ENCODE data around the gene DCTPP1. TPM values are rescaled to one million over a fixed set of nuclear protein-coding genes. Genes with fewer than 3 reads are reported as not detected.

DCTPP1 gene
- total RNA-seq, 4 donors from 2014 or later = 11.8 to 32.6 (median 17.8) TPM

- Histone ChIP-seq H3K27ac (peak overlapping the region in 2 of 4 donors; percentile 38 to 44), H3K4me1 (peaks cover 14 to 29% of the 10 kb centered on the region in 2 donors), H3K9me3 (no peaks in the 10 kb centered on the region), H3K4me3 (no peak overlapping the region), H3K36me3 (no peaks in the 10 kb centered on the region), H3K27me3 (no peaks in the 10 kb centered on the region)
- ATAC-seq (no peak), DNase-seq (no peak)
- in situ Hi-C loops (cut with MboI; ENCODE audit: low sequenced_read_pairs in 4 of 4) = no loop called here
- intact Hi-C loops (cut with DNase I; ENCODE audit: low total_unique reads) = no loop called here
- TF ChIP-seq, protein P1, sequence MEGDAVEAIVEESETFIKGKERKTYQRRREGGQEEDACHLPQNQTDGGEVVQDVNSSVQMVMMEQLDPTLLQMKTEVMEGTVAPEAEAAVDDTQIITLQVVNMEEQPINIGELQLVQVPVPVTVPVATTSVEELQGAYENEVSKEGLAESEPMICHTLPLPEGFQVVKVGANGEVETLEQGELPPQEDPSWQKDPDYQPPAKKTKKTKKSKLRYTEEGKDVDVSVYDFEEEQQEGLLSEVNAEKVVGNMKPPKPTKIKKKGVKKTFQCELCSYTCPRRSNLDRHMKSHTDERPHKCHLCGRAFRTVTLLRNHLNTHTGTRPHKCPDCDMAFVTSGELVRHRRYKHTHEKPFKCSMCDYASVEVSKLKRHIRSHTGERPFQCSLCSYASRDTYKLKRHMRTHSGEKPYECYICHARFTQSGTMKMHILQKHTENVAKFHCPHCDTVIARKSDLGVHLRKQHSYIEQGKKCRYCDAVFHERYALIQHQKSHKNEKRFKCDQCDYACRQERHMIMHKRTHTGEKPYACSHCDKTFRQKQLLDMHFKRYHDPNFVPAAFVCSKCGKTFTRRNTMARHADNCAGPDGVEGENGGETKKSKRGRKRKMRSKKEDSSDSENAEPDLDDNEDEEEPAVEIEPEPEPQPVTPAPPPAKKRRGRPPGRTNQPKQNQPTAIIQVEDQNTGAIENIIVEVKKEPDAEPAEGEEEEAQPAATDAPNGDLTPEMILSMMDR (IDR thresholded peaks at IDR 0.05 in 4 of 5, conservative IDR thresholded peaks at IDR 0.05 in 1 of 5) = no peak
- TF ChIP-seq POLR2A (IDR thresholded peaks at IDR 0.05) = no peak
Measured at GRCh38 chr16:30380803-30381208, 49.0 kb downstream of the DCTPP1 start.

DNA sequence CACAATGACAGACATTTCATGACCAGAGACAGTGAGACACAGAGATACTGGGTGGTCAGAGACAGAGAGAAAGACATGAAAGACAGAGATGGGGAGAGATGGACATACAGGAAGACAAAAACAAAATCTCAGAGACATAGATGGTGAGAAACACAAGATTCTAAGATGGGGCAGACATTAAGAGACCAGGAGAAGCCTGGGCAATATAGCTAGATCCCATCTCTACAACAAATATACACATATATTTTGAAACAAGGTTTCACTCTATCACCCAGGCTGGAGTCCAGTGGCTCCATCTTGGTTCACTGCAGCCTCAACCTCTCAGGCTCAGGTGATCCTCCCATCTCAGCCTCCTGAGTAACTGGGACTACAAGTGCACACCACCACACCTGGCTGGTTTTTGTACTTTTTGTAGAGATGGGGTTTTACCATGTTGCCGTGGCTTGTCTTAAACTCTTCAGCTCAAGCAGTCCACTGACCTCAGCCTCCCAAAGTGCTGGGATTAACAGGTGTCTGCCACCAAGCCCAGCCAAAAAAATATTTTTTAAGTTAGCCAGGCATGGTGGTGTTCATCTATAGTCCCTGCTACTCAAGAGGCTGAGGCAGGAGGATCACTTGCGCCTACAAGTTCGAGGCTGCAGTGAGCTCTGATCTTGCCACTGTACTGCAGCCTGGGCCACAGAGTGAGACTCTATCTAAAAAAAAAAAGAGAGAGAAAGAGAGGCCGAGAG, 49.6 kb downstream of the DCTPP1 start:
- Histone ChIP-seq H3K4me1 (peaks cover 14 to 35% of the 10 kb centered on the region in 2 donors), H3K9me3 (no peaks in the 10 kb centered on the region), H3K27ac (peak overlapping the region in 2 of 4 donors; percentile 38 to 44), H3K36me3 (no peaks in the 10 kb centered on the region), H3K4me3 (no peak overlapping the region), H3K27me3 (no peaks in the 10 kb centered on the region)
- DNase-seq (no peak), ATAC-seq (no peak)
- intact Hi-C loops (cut with DNase I; ENCODE audit: low total_unique reads) (no loop called here), in situ Hi-C loops (cut with MboI; ENCODE audit: low sequenced_read_pairs in 4 of 4) (no loop called here)
- TF ChIP-seq, protein P1 (IDR thresholded peaks at IDR 0.05 in 4 of 5, conservative IDR thresholded peaks at IDR 0.05 in 1 of 5) = no peak
- TF ChIP-seq POLR2A (IDR thresholded peaks at IDR 0.05) = no peak

- Histone ChIP-seq H3K27me3 (no peaks in the 10 kb centered on the region), H3K4me1 (peaks cover 14 to 45% of the 10 kb centered on the region in 2 donors), H3K4me3 (peak overlapping the region; percentile 65 to 93 (median 70)), H3K27ac (peak overlapping the region; percentile 95 to 100 (median 98)), H3K36me3 (no peaks in the 10 kb centered on the region), H3K9me3 (no peaks in the 10 kb centered on the region)
- in situ Hi-C loops (cut with MboI; ENCODE audit: low sequenced_read_pairs in 4 of 4) (no loop called here), intact Hi-C loops (cut with DNase I; ENCODE audit: low total_unique reads) (loop anchor here (2.0 to 10.0 kb wide), 3 partner anchors 28 to 284 kb away; partner anchors contain the start of genes TBX6, YPEL3 and ZNF771)
- TF ChIP-seq POLR2A (IDR thresholded peaks at IDR 0.05) = no peak
- TF ChIP-seq, protein P1 (IDR thresholded peaks at IDR 0.05 in 4 of 5, conservative IDR thresholded peaks at IDR 0.05 in 1 of 5) = no peak
- DNase-seq = no peak
- ATAC-seq = no peak
Measured at GRCh38 chr16:30379158-30379783, 50.6 kb downstream of the DCTPP1 start.

- Histone ChIP-seq H3K9me3 (no peaks in the 10 kb centered on the region), H3K27me3 (no peaks in the 10 kb centered on the region), H3K4me1 (peaks cover 14 to 47% of the 10 kb centered on the region in 2 donors), H3K4me3 (peak overlapping the region; percentile 65 to 93 (median 80)), H3K27ac (peak overlapping the region; percentile 95 to 100 (median 98)), H3K36me3 (no peaks in the 10 kb centered on the region)
- TF ChIP-seq, protein P1 (IDR thresholded peaks at IDR 0.05 in 4 of 5, conservative IDR thresholded peaks at IDR 0.05 in 1 of 5) = peak in 1 of 5 experiments; percentile 11
- peak in 1 of 2 donors; percentile 3 for TF ChIP-seq POLR2A (IDR thresholded peaks at IDR 0.05)
- ATAC-seq (peak; percentile 78 to 86), DNase-seq (peak; percentile 97 to 99)
- intact Hi-C loops (cut with DNase I; ENCODE audit: low total_unique reads) (loop anchor here (1.0 to 10.0 kb wide), 4 partner anchors 17 to 284 kb away; partner anchors contain the start of genes TBX6, YPEL3, ZNF48 and ZNF771), in situ Hi-C loops (cut with MboI; ENCODE audit: low sequenced_read_pairs in 4 of 4) (no loop called here)
Measured at GRCh38 chr16:30378236-30379157, 51.3 kb downstream of the DCTPP1 start.

Data from gastrocnemius medialis (tissue), 4 donors.